Activated effector memory CD4-positive, alpha-beta T cell treated with Interleukin-2 at 50 U/mL for 16 hours (primary cell): Measurements from ENCODE around the gene P2RY6.

Experiments used
- DNase-seq: peaks from one replicate; pipeline ENCODE4 v3.0.0-alpha.2; 2020

P2RY6 gene

DNA sequence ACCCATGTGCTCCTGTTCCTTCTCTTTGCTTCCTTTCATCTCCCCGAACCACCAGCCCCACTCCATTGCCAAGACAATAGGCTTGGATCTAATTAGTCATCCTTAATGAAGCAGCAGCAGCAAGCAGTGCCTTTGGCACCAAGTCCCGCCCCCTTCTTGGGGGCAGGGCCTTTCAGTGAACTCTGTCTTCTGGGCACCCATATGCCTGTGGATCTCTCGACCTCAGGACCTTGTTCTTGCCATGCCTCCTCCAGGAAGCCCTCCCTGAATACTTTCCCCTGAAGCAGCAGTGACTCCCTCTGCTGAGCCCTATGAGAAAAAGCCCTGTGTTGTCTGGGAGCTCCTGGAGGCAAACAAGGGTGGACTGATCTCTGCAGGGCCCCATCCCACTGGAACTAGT is 68.0 kb downstream of the P2RY6 start:
- DNase-seq: no peak

DNA sequence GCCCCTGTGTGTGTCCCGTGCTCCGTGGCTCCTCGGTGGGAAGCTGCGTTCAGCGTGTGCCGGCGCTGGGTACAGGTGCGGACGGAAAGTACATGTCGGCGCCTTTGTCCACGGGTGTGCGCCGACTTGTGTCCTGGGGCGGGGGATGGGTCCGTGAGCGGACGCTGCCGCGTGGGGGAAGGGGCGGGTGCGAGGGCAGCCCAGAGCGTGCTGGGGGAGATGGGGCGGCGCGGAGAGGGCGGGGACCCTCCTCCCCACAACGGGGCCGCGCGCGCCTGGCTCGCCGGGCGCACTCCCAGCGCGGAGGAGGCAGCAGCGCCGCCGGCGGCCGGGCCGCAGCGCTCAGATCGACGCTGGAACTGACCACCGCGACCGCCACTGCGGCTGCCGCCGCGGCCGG is 70.5 kb downstream of the P2RY6 start:
- DNase-seq: no peak

DNA sequence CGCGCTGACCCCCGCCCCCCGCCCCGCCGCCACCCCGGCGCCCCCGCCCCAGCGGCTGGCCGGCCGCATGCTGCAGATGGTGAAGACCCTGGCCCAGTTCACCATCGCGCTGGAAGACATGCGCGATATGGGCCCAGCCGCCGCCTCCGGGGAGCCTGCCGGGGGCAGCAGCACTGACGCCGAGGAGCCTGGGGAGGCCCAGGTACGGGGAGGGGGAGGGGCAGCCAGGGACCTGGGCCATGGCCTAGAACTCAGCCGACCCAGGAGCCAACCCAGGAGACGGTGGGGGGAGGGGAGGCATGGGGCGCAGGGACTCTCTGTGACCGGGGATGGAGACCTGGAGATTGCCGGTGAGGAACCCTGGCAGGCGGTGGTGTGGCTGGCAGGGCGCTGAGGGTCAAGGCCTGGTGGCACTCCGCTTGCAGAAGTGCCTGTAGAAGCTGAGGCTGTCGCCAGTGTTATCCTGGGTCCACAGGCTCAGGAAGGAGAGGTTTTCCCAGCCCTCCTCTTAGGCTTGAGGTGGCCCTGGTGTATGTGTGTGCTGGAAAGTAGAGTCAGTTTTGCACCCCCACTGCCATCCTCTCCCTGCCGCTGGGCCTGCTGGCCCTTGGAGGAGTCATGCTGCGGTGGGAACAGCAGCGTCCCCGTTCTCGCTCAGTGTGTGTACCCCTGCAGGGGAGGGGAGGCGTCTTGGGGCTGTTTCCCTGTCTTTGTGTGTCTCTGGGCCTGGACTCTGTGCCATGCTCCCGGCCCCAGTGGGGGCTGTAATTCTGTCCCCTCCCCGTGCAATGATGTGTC is 71.1 kb downstream of the P2RY6 start:
- no peak for DNase-seq

DNA sequence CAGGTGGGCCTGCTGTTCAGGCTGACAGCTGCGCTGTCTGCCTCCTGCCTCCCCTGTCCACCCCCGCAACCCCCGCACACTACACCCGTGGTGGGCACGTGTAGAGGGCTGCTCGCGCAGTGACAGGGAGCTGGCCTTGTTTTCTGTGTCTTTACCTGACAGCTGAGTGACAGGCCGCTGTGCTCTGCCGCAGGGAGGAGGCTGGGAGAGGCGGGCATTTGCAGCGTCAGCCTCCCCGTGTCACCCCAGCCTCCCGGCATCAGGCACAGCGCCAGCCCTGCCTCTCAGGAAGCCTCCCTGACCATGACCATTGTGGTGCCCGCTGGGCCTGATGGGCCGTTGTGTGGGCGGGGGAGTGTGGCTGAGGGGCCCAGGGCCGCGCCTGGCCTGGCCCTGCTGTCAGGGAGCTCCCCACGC is 72.1 kb downstream of the P2RY6 start:
- no peak for DNase-seq

DNA sequence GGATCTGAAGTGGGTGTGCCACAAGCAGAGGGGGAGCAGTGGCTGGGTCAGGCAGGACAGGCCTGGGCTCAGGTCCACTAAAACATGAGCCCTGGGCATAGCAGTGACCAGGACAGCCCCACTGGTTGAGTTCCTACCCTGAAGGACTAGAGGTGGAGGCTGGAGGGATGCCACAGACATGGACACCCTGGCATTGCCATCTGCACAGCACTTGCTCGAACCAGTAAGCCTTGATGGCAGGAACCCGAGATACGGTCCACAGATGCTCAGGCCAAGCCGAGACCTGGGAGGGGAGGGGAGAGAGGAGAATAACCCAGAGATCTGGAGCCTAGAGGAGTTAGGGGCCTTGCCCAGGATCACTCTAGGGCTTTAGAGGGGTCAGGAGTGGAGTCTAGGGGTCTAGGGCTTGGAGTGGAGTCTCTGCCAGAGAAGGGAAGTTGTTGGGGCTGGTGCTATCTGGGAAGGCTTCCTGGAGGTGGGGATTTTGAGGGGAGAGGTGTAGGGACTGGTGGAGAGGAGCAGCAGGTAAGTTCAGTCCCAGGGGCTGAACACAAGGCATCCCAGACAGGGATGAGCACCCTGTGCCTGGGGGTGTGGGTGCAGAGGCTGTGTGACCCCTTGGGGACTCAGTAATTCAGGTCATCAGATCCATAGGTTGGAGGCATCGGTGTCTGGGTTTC is 73.5 kb downstream of the P2RY6 start:
- DNase-seq: no peak

DNA sequence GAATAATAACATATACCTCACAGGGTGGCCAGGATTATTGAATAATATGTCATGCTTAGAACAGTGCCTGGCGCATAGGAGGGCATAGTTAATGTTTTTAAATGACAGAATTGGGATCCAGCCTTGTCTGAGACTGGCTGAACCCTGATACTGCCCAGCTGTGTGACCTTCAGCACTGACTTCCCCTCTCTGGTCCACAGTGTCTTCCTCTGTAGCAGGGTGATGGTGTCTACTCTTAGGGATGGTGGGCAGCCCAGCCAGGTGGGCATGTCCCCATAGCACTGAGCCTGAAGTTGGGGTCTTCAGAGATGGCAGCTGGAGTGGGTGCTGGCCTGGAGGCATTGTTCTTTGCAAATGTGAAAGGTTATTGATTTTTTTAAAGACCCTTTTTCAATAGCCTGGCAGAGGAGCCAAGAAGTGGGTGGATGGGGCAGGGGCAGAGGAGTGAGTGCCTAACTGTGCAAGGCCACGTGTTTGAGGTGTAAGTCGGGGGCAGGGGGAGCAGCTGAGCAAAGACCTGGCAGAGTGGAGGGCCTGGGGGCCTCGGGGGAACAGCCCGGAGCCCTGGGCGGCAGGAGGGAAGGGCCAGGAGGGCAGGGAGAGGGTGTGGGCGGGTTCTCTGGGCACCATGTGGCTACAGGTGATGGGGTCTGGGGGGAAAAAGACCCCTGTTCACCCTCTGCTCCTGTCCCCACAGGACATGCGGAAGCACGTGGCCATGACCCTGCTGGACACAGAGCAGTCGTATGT is 74.2 kb downstream of the P2RY6 start:
- DNase-seq: no peak

DNA sequence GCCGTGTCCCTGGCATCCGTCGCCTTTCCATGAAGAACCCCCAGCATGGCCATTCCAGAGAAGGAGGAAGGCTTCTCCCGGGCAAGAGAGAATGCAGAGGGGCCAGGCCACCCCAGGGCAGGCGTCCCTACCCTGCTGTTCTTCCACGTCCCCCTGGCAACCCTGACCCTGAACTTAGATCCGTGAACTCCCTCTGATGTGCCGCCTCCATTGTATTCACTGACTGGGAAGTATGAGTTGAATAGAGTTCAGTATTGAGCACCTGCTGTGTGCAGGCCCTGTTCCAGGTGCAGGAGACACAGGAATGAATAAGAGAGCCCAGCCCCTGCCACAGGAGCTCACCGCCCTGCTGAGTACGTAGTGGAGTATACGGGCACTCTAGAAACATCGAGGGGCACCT is 74.9 kb downstream of the P2RY6 start:
- no peak for DNase-seq
